ENCODE measurements around the gene ASB2. TPM values are rescaled to one million over a fixed set of nuclear protein-coding genes. Genes with fewer than 3 reads are reported as not detected.

Gene ASB2
- total RNA-seq, 1 experiment from 2014 or later: not detected

GRCh38 chr14:93888995-93889394 lies 87.4 kb downstream of the ASB2 start:
- DNase-seq (ENCODE audit: low spot score): no peak
- TF ChIP-seq EZH2 (IDR thresholded peaks at IDR 0.05; ENCODE audit: borderline replicate concordance, low read depth, low read length, poor library complexity, severe bottlenecking) (no peak), CTCF (conservative IDR thresholded peaks at IDR 0.05; ENCODE audit: low read depth, low read length) (no peak)
- Histone ChIP-seq H3K9me3 (ENCODE audit: low read depth, low read length, poor library complexity, severe bottlenecking) (no peaks in the 10 kb centered on the region), H3K27ac (ENCODE audit: low read depth, low read length, poor library complexity, severe bottlenecking) (no peak overlapping the region), H3K4me1 (ENCODE audit: insufficient read depth, low read length, poor library complexity, severe bottlenecking) (no peaks in the 10 kb centered on the region), H3K27me3 (replicated peaks; ENCODE audit: insufficient read depth, low read depth, low read length, poor library complexity) (peaks cover 58% of the 10 kb centered on the region), H3K36me3 (ENCODE audit: insufficient read depth, low read length, poor library complexity, severe bottlenecking) (no peaks in the 10 kb centered on the region), H3K4me3 (ENCODE audit: low read depth, low read length, poor library complexity, severe bottlenecking) (no peak overlapping the region)
- ChIA-PET CTCF (no interaction called here), POLR2A (ENCODE audit: low non-redundant PET) (no interaction called here)
- BruUV-seq (replicated peaks): no TSS peak
- intact Hi-C loops (cut with micrococcal nuclease; ENCODE audit: unreplicated experiment): no loop called here

GRCh38 chr14:93884950-93885349 lies 91.4 kb downstream of the ASB2 start:
- Histone ChIP-seq H3K36me3 (ENCODE audit: insufficient read depth, low read length, poor library complexity, severe bottlenecking) (no peaks in the 10 kb centered on the region), H3K4me1 (ENCODE audit: insufficient read depth, low read length, poor library complexity, severe bottlenecking) (peaks cover 8% of the 10 kb centered on the region), H3K9me3 (ENCODE audit: low read depth, low read length, poor library complexity, severe bottlenecking) (no peaks in the 10 kb centered on the region), H3K27me3 (replicated peaks; ENCODE audit: insufficient read depth, low read depth, low read length, poor library complexity) (peaks cover 70% of the 10 kb centered on the region), H3K4me3 (ENCODE audit: low read depth, low read length, poor library complexity, severe bottlenecking) (no peak overlapping the region), H3K27ac (ENCODE audit: low read depth, low read length, poor library complexity, severe bottlenecking) (no peak overlapping the region)
- TF ChIP-seq CTCF (conservative IDR thresholded peaks at IDR 0.05; ENCODE audit: low read depth, low read length) (no peak), EZH2 (IDR thresholded peaks at IDR 0.05; ENCODE audit: borderline replicate concordance, low read depth, low read length, poor library complexity, severe bottlenecking) (no peak)
- DNase-seq (ENCODE audit: low spot score): no peak
- CTCF ChIA-PET: no interaction called here
- BruUV-seq (replicated peaks): no TSS peak
- intact Hi-C loops (cut with micrococcal nuclease; ENCODE audit: unreplicated experiment): no loop called here
- POLR2A ChIA-PET (ENCODE audit: low non-redundant PET): no interaction called here

Small RNA genes lying within 50 kb of the gene (microRNA-seq; reads per million reads assigned to microRNA genes)
- gene MIR4506: not detected

Other genes starting within 250 kb of the ASB2 start
- gene PRIMA1, start 188.1 kb downstream of the ASB2 start, total RNA-seq (2021): 0.09 and 0.20 TPM in 2 replicates
- gene FAM181A, start 49.2 kb downstream of the ASB2 start, total RNA-seq (2021): not detected in 2 replicates
- gene CCDC197, start 20.7 kb upstream of the ASB2 start, total RNA-seq (2021): not detected in 2 replicates
- gene OTUB2, start 49.8 kb upstream of the ASB2 start, total RNA-seq (2021): 1.1 and 2.3 TPM in 2 replicates
- gene DDX24, start 104.6 kb upstream of the ASB2 start, total RNA-seq (2021): 195 and 203 TPM in 2 replicates
- gene IFI27L1, start 104.7 kb upstream of the ASB2 start, total RNA-seq (2021): 14.7 and 17.5 TPM in 2 replicates
- gene IFI27, start 134.2 kb upstream of the ASB2 start, total RNA-seq (2021): 3.7 and 4.9 TPM in 2 replicates
- 12.4 and 13.4 TPM in 2 replicates for gene IFI27L2, start 153.0 kb upstream of the ASB2 start, total RNA-seq (2021)
- gene PPP4R4, start 197.8 kb upstream of the ASB2 start, total RNA-seq (2021): 0.88 and 1.2 TPM in 2 replicates

Measured in A673 (cell line).